Measurements from ENCODE around the gene COL18A1.

COL18A1 gene

GRCh38 chr21:45480701-45481500 is 75.9 kb downstream of the COL18A1 start:
- Histone ChIP-seq H3K9ac (ENCODE audit: low read length in 2 of 2) (no peak overlapping the region), H3K36me3 (ENCODE audit: control insufficient read depth in 2 of 2, insufficient read depth in 2 of 2, low read length in 2 of 2) (peaks cover 4 to 18% of the 10 kb centered on the region in 2 donors), H3K9me3 (ENCODE audit: control insufficient read depth in 2 of 2, low read length in 2 of 2) (no peaks in the 10 kb centered on the region), H3K27me3 (ENCODE audit: control insufficient read depth in 1 of 2, insufficient read depth in 2 of 2, low read length in 2 of 2) (peaks cover 0 to 2% of the 10 kb centered on the region in 2 donors), H3K4me3 (ENCODE audit: low read length in 2 of 2) (no peak overlapping the region), H3K27ac (ENCODE audit: low read length) (no peak overlapping the region), H3K4me1 (ENCODE audit: control insufficient read depth, insufficient read depth, low read length) (peaks cover 9% of the 10 kb centered on the region)

GRCh38 chr21:45481566-45481965 is 76.6 kb downstream of the COL18A1 start:
- Histone ChIP-seq H3K9ac (ENCODE audit: low read length in 2 of 2) (no peak overlapping the region), H3K36me3 (ENCODE audit: control insufficient read depth in 2 of 2, insufficient read depth in 2 of 2, low read length in 2 of 2) (peaks cover 4 to 15% of the 10 kb centered on the region in 2 donors), H3K27me3 (ENCODE audit: control insufficient read depth in 1 of 2, insufficient read depth in 2 of 2, low read length in 2 of 2) (peaks cover 0 to 2% of the 10 kb centered on the region in 2 donors), H3K4me1 (ENCODE audit: control insufficient read depth, insufficient read depth, low read length) (peaks cover 9% of the 10 kb centered on the region), H3K4me3 (ENCODE audit: low read length in 2 of 2) (no peak overlapping the region), H3K27ac (ENCODE audit: low read length) (no peak overlapping the region), H3K9me3 (ENCODE audit: control insufficient read depth in 2 of 2, low read length in 2 of 2) (no peaks in the 10 kb centered on the region)

- H3K9ac ChIP-seq (ENCODE audit: low read length in 2 of 2) = no peak overlapping the region
- H3K27me3 ChIP-seq (ENCODE audit: control insufficient read depth in 1 of 2, insufficient read depth in 2 of 2, low read length in 2 of 2) = peaks cover 0 to 2% of the 10 kb centered on the region in 2 donors
- peaks cover 9% of the 10 kb centered on the region for H3K4me1 ChIP-seq (ENCODE audit: control insufficient read depth, insufficient read depth, low read length)
- no peaks in the 10 kb centered on the region for H3K9me3 ChIP-seq (ENCODE audit: control insufficient read depth in 2 of 2, low read length in 2 of 2)
- no peak overlapping the region for H3K4me3 ChIP-seq (ENCODE audit: low read length in 2 of 2)
- no peak overlapping the region for H3K27ac ChIP-seq (ENCODE audit: low read length)
- H3K36me3 ChIP-seq (ENCODE audit: control insufficient read depth in 2 of 2, insufficient read depth in 2 of 2, low read length in 2 of 2) = peaks cover 4 to 14% of the 10 kb centered on the region in 2 donors
These were observed 77.3 kb downstream of the COL18A1 start for GRCh38 chr21:45481977-45482898.

GRCh38 chr21:45482899-45483821 is 78.2 kb downstream of the COL18A1 start:
- Histone ChIP-seq H3K27ac (ENCODE audit: low read length) (no peak overlapping the region), H3K9me3 (ENCODE audit: control insufficient read depth in 2 of 2, low read length in 2 of 2) (no peaks in the 10 kb centered on the region), H3K4me3 (ENCODE audit: low read length in 2 of 2) (no peak overlapping the region), H3K27me3 (ENCODE audit: control insufficient read depth in 1 of 2, insufficient read depth in 2 of 2, low read length in 2 of 2) (no peaks in the 10 kb centered on the region), H3K36me3 (ENCODE audit: control insufficient read depth in 2 of 2, insufficient read depth in 2 of 2, low read length in 2 of 2) (peaks cover 4 to 14% of the 10 kb centered on the region in 2 donors), H3K9ac (ENCODE audit: low read length in 2 of 2) (no peak overlapping the region), H3K4me1 (ENCODE audit: control insufficient read depth, insufficient read depth, low read length) (peaks cover 2% of the 10 kb centered on the region)

GRCh38 chr21:45484318-45484717 is 79.4 kb downstream of the COL18A1 start:
- Histone ChIP-seq H3K36me3 (ENCODE audit: control insufficient read depth in 2 of 2, insufficient read depth in 2 of 2, low read length in 2 of 2) (peaks cover 1 to 10% of the 10 kb centered on the region in 2 donors), H3K4me3 (ENCODE audit: low read length in 2 of 2) (no peak overlapping the region)

GRCh38 chr21:45485686-45486442 is 80.9 kb downstream of the COL18A1 start:
- Histone ChIP-seq H3K36me3 (ENCODE audit: control insufficient read depth in 2 of 2, insufficient read depth in 2 of 2, low read length in 2 of 2) (peaks cover 0 to 10% of the 10 kb centered on the region in 2 donors), H3K27me3 (ENCODE audit: control insufficient read depth in 1 of 2, insufficient read depth in 2 of 2, low read length in 2 of 2) (no peaks in the 10 kb centered on the region), H3K27ac (ENCODE audit: low read length) (no peak overlapping the region), H3K9ac (ENCODE audit: low read length in 2 of 2) (no peak overlapping the region), H3K9me3 (ENCODE audit: control insufficient read depth in 2 of 2, low read length in 2 of 2) (no peaks in the 10 kb centered on the region), H3K4me3 (ENCODE audit: low read length in 2 of 2) (no peak overlapping the region), H3K4me1 (ENCODE audit: control insufficient read depth, insufficient read depth, low read length) (no peaks in the 10 kb centered on the region)

More at GRCh38 chr21:45484318-45484717, 79.4 kb downstream of the COL18A1 start:
- H3K9ac ChIP-seq (ENCODE audit: low read length in 2 of 2) = no peak overlapping the region
- no peak overlapping the region for H3K27ac ChIP-seq (ENCODE audit: low read length)
- H3K27me3 ChIP-seq (ENCODE audit: control insufficient read depth in 1 of 2, insufficient read depth in 2 of 2, low read length in 2 of 2) = no peaks in the 10 kb centered on the region
- no peaks in the 10 kb centered on the region for H3K9me3 ChIP-seq (ENCODE audit: control insufficient read depth in 2 of 2, low read length in 2 of 2)
- no peaks in the 10 kb centered on the region for H3K4me1 ChIP-seq (ENCODE audit: control insufficient read depth, insufficient read depth, low read length)

- Histone ChIP-seq H3K4me3 (ENCODE audit: low read length in 2 of 2) (no peak overlapping the region), H3K27me3 (ENCODE audit: control insufficient read depth in 1 of 2, insufficient read depth in 2 of 2, low read length in 2 of 2) (no peaks in the 10 kb centered on the region), H3K4me1 (ENCODE audit: control insufficient read depth, insufficient read depth, low read length) (no peaks in the 10 kb centered on the region), H3K9ac (ENCODE audit: low read length in 2 of 2) (no peak overlapping the region), H3K36me3 (ENCODE audit: control insufficient read depth in 2 of 2, insufficient read depth in 2 of 2, low read length in 2 of 2) (peaks cover 0 to 10% of the 10 kb centered on the region in 2 donors), H3K9me3 (ENCODE audit: control insufficient read depth in 2 of 2, low read length in 2 of 2) (no peaks in the 10 kb centered on the region), H3K27ac (ENCODE audit: low read length) (no peak overlapping the region)
These were observed 81.6 kb downstream of the COL18A1 start for GRCh38 chr21:45486443-45487160.

GRCh38 chr21:45487161-45487806 is 82.3 kb downstream of the COL18A1 start:
- Histone ChIP-seq H3K36me3 (ENCODE audit: control insufficient read depth in 2 of 2, insufficient read depth in 2 of 2, low read length in 2 of 2) (peaks cover 0 to 10% of the 10 kb centered on the region in 2 donors), H3K27ac (ENCODE audit: low read length) (no peak overlapping the region), H3K4me3 (ENCODE audit: low read length in 2 of 2) (no peak overlapping the region), H3K4me1 (ENCODE audit: control insufficient read depth, insufficient read depth, low read length) (no peaks in the 10 kb centered on the region), H3K9ac (ENCODE audit: low read length in 2 of 2) (no peak overlapping the region), H3K9me3 (ENCODE audit: control insufficient read depth in 2 of 2, low read length in 2 of 2) (no peaks in the 10 kb centered on the region), H3K27me3 (ENCODE audit: control insufficient read depth in 1 of 2, insufficient read depth in 2 of 2, low read length in 2 of 2) (no peaks in the 10 kb centered on the region)

Measured in stomach smooth muscle (tissue), 2 donors.